Panc1 (cell line): ENCODE measurements around the gene PPDPF.

Experiments
- CTCF ChIP-seq: fragments of 450-650 bp; IDR thresholded peaks from 2 replicates; pipeline ENCODE4 v1.5.1; 2017; ENCODE audit warnings: mild to moderate bottlenecking
- POLR2AphosphoS5 ChIP-seq: IDR thresholded peaks from 2 replicates; pipeline ENCODE4 v1.6.1; 2012; ENCODE audit warnings: mild to moderate bottlenecking, low read depth, low read length, moderate library complexity
- REST ChIP-seq, 2 experiments: IDR thresholded peaks; 2 replicates each; pipeline ENCODE4 v1.6.1; 2011 to 2012; ENCODE audit warnings: low read depth in 2 of 2, control low read depth in 1 of 2, low read length in 1 of 2, mild to moderate bottlenecking in 1 of 2, moderate library complexity in 1 of 2; ENCODE audit not compliant: insufficient read depth in 1 of 2
- SIN3A ChIP-seq: IDR thresholded peaks from 2 replicates; pipeline ENCODE4 v1.6.1; 2012; ENCODE audit warnings: low read depth, mild to moderate bottlenecking, low read length, moderate library complexity, borderline replicate concordance; ENCODE audit not compliant: insufficient read depth
- TCF7L2 ChIP-seq: IDR thresholded peaks from 2 replicates; pipeline ENCODE4 v1.6.1; 2011; ENCODE audit warnings: mild to moderate bottlenecking, low read depth, low read length, inconsistent platforms

GRCh38 chr20:63556873-63557478, 36.4 kb downstream of the PPDPF start:
- TF ChIP-seq CTCF (no peak), REST (IDR thresholded peaks at IDR 0.05; ENCODE audit: insufficient read depth in 1 of 2, low read depth in 2 of 2, low read length in 1 of 2) (no peak), TCF7L2 (no peak), POLR2AphosphoS5 (no peak), SIN3A (no peak)
